Endometrium (tissue), 2 donors: Measurements from ENCODE around the gene PTPRQ.
"Not testable (repeated sequence)": the region's sequence is repeated elsewhere in the genome, so short reads cannot be mapped to it uniquely, and the experiment has no call there.

Source experiments
- FAIRE-seq: peaks from 2 replicates; lab custom pipeline; 2012; peaks lifted over from hg19 to GRCh38; lab: Jason Lieb, UNC
- donor health status: control.
- donor health status: control.

PTPRQ gene

GRCh38 chr12:80470403-80470802 is 26.4 kb downstream of the PTPRQ start:
- FAIRE-seq, result no peak

GRCh38 chr12:80472236-80472635 is 28.2 kb downstream of the PTPRQ start:
- no peak for FAIRE-seq

- peak; percentile 87 for FAIRE-seq
Measured at GRCh38 chr12:80472911-80473500, 29.0 kb downstream of the PTPRQ start.

GRCh38 chr12:80477521-80478145 is 33.6 kb downstream of the PTPRQ start:
- FAIRE-seq, result not testable (repeated sequence)

GRCh38 chr12:80484746-80485145 is 40.7 kb downstream of the PTPRQ start:
- no peak for FAIRE-seq

GRCh38 chr12:80485222-80485987 is 41.4 kb downstream of the PTPRQ start:
- no peak for FAIRE-seq

GRCh38 chr12:80490329-80490728 is 46.3 kb downstream of the PTPRQ start:
- no peak for FAIRE-seq

GRCh38 chr12:80491166-80491565 is 47.1 kb downstream of the PTPRQ start:
- no peak for FAIRE-seq

- FAIRE-seq, result no peak
Measured at GRCh38 chr12:80493466-80493865, 49.4 kb downstream of the PTPRQ start.

- no peak for FAIRE-seq
Measured at GRCh38 chr12:80494836-80495235, 50.8 kb downstream of the PTPRQ start.

GRCh38 chr12:80498059-80498728 is 54.2 kb downstream of the PTPRQ start:
- FAIRE-seq, result no peak

- no peak for FAIRE-seq
Measured at GRCh38 chr12:80504389-80505163, 60.5 kb downstream of the PTPRQ start.

- peak; percentile 95 for FAIRE-seq
Measured at GRCh38 chr12:80509781-80510556, 65.9 kb downstream of the PTPRQ start.

GRCh38 chr12:80512781-80513180 is 68.7 kb downstream of the PTPRQ start:
- no peak for FAIRE-seq

- no peak for FAIRE-seq
Measured at GRCh38 chr12:80513211-80513610, 69.2 kb downstream of the PTPRQ start.

- FAIRE-seq, result no peak
Measured at GRCh38 chr12:80517655-80518054, 73.6 kb downstream of the PTPRQ start.

GRCh38 chr12:80531646-80532045 is 87.6 kb downstream of the PTPRQ start:
- no peak for FAIRE-seq

GRCh38 chr12:80539029-80539428 is 95.0 kb downstream of the PTPRQ start:
- no peak for FAIRE-seq

- no peak for FAIRE-seq
Measured at GRCh38 chr12:80549298-80549697, 105.3 kb downstream of the PTPRQ start.

- peak; percentile 96 for FAIRE-seq
Measured at GRCh38 chr12:80551897-80552296, 107.9 kb downstream of the PTPRQ start.

GRCh38 chr12:80553316-80553715 is 109.3 kb downstream of the PTPRQ start:
- no peak for FAIRE-seq
